NB4 (cell line): ENCODE data around the gene RAD51B.

Experiments
- CTCF ChIP-seq: IDR thresholded peaks from one replicate; pipeline ENCODE4 v1.5.1; 2012; ENCODE audit warnings: low read depth, low read length
- MAX ChIP-seq: IDR thresholded peaks from 2 replicates; pipeline ENCODE4 v1.6.1; 2011; ENCODE audit warnings: low read depth, low read length
- POLR2A ChIP-seq: IDR thresholded peaks from 2 replicates; pipeline ENCODE4 v1.6.1; 2011; ENCODE audit warnings: mild to moderate bottlenecking; ENCODE audit not compliant: insufficient read length; ENCODE audit errors: extremely low read depth

GRCh38 chr14:68506645-68507419, 687.3 kb downstream of the RAD51B start:
- TF ChIP-seq CTCF (no peak), POLR2A (no peak), MAX (no peak)
